ENCODE results near the gene KRTAP12-4.
"Not testable (repeated sequence)": the region's sequence is repeated elsewhere in the genome, so short reads cannot be mapped to it uniquely, and the experiment has no call there.

The KRTAP12-4 gene

GRCh38 chr21:44648557-44649311 lies 5.7 kb downstream of the KRTAP12-4 start:
- DNase-seq (ENCODE audit: insufficient read length, low spot score), result no peak
- no peak for TF ChIP-seq POLR2A (IDR thresholded peaks at IDR 0.05; ENCODE audit: low read depth, low read length)
- TF ChIP-seq PAX5 (IDR thresholded peaks at IDR 0.05; ENCODE audit: insufficient read depth, low read length, severe bottlenecking), result no peak
- no peak for TF ChIP-seq SPI1 (IDR thresholded peaks at IDR 0.05; ENCODE audit: low read depth, low read length)
- TF ChIP-seq POLR2AphosphoS5 (IDR thresholded peaks at IDR 0.05; ENCODE audit: low read depth, low read length), result no peak
- TF ChIP-seq TAF1 (IDR thresholded peaks at IDR 0.05; ENCODE audit: low read depth, low read length), result no peak
- TF ChIP-seq POU2F2 (IDR thresholded peaks at IDR 0.05; ENCODE audit: low read depth, low read length), result no peak
- no peak for FAIRE-seq

- FAIRE-seq (no peak), DNase-seq (ENCODE audit: insufficient read length, low spot score) (no peak)
- TF ChIP-seq SPI1 (IDR thresholded peaks at IDR 0.05; ENCODE audit: low read depth, low read length), result no peak
- no peak for TF ChIP-seq PAX5 (IDR thresholded peaks at IDR 0.05; ENCODE audit: insufficient read depth, low read length, severe bottlenecking)
- no peak for TF ChIP-seq POU2F2 (IDR thresholded peaks at IDR 0.05; ENCODE audit: low read depth, low read length)
- TF ChIP-seq POLR2AphosphoS5 (IDR thresholded peaks at IDR 0.05; ENCODE audit: low read depth, low read length), result no peak
- TF ChIP-seq POLR2A (IDR thresholded peaks at IDR 0.05; ENCODE audit: low read depth, low read length), result no peak
- TF ChIP-seq TAF1 (IDR thresholded peaks at IDR 0.05; ENCODE audit: low read depth, low read length), result no peak
Observed at GRCh38 chr21:44647222-44647552, 7.3 kb downstream of the KRTAP12-4 start.

- DNase-seq (ENCODE audit: insufficient read length, low spot score); FAIRE-seq: not testable (repeated sequence)
Observed at GRCh38 chr21:44646366-44647221, 7.9 kb downstream of the KRTAP12-4 start, which contains the start of gene KRTAP10-11. Gene KRTAP10-11 (plus strand): TSS chr21:44646414. CDS start chr21:44646459, 45 bp downstream.

DNA sequence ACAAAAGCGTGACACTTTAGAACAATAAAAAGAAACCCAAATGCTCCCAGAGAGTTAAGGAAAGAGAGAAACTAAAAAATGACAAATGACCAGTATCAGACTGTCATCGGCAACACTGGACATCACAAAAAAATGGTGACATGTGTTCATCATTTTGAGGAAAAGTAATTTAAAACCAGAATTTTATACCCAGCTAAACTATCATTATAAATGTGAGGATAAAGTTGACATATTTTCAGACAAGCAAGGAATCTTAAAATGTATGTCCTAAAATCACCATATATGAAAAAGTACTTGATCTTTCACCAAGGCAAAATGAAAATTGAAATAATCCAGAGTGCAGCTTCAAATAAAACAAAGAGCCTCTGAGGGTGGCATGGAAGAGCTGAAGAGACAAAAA lies 9.6 kb downstream of the KRTAP12-4 start:
- no peak for FAIRE-seq
- DNase-seq (ENCODE audit: insufficient read length, low spot score), result no peak
- TF ChIP-seq POU2F2 (IDR thresholded peaks at IDR 0.05; ENCODE audit: low read depth, low read length), result no peak
- no peak for TF ChIP-seq SPI1 (IDR thresholded peaks at IDR 0.05; ENCODE audit: low read depth, low read length)
- no peak for TF ChIP-seq POLR2AphosphoS5 (IDR thresholded peaks at IDR 0.05; ENCODE audit: low read depth, low read length)
- TF ChIP-seq TAF1 (IDR thresholded peaks at IDR 0.05; ENCODE audit: low read depth, low read length), result no peak
- TF ChIP-seq PAX5 (IDR thresholded peaks at IDR 0.05; ENCODE audit: insufficient read depth, low read length, severe bottlenecking), result no peak
- no peak for TF ChIP-seq POLR2A (IDR thresholded peaks at IDR 0.05; ENCODE audit: low read depth, low read length)

GRCh38 chr21:44643741-44644310 lies 10.6 kb downstream of the KRTAP12-4 start:
- TF ChIP-seq PAX5 (IDR thresholded peaks at IDR 0.05; ENCODE audit: insufficient read depth, low read length, severe bottlenecking), result no peak
- no peak for TF ChIP-seq POLR2A (IDR thresholded peaks at IDR 0.05; ENCODE audit: low read depth, low read length)
- TF ChIP-seq POLR2AphosphoS5 (IDR thresholded peaks at IDR 0.05; ENCODE audit: low read depth, low read length), result no peak
- TF ChIP-seq SPI1 (IDR thresholded peaks at IDR 0.05; ENCODE audit: low read depth, low read length), result no peak
- TF ChIP-seq TAF1 (IDR thresholded peaks at IDR 0.05; ENCODE audit: low read depth, low read length), result no peak
- no peak for TF ChIP-seq POU2F2 (IDR thresholded peaks at IDR 0.05; ENCODE audit: low read depth, low read length)
- DNase-seq (ENCODE audit: insufficient read length, low spot score) (no peak), FAIRE-seq (no peak)

- no peak for TF ChIP-seq POU2F2 (IDR thresholded peaks at IDR 0.05; ENCODE audit: low read depth, low read length)
- TF ChIP-seq PAX5 (IDR thresholded peaks at IDR 0.05; ENCODE audit: insufficient read depth, low read length, severe bottlenecking), result no peak
- no peak for TF ChIP-seq SPI1 (IDR thresholded peaks at IDR 0.05; ENCODE audit: low read depth, low read length)
- no peak for TF ChIP-seq TAF1 (IDR thresholded peaks at IDR 0.05; ENCODE audit: low read depth, low read length)
- TF ChIP-seq POLR2A (IDR thresholded peaks at IDR 0.05; ENCODE audit: low read depth, low read length), result no peak
- TF ChIP-seq POLR2AphosphoS5 (IDR thresholded peaks at IDR 0.05; ENCODE audit: low read depth, low read length), result no peak
- FAIRE-seq (no peak), DNase-seq (ENCODE audit: insufficient read length, low spot score) (no peak)
Observed at GRCh38 chr21:44640761-44641160, 13.7 kb downstream of the KRTAP12-4 start.

DNA sequence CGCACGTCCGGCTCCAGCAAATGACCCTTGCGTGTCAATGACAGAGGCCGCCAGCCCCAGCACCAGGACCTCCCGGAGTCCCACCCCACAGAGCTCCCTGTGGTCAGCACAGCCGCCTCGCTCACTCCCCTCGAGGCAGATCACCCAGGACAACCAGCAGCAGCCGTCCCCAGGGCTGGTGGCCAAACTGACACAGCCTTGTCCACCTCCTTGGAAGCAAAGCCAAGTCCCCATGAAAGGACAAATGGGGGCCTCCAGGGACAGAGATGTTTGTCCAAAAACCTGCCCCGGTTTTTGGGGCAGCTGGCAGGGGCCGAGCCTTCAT lies 15.2 kb downstream of the KRTAP12-4 start:
- no peak for TF ChIP-seq POLR2A (IDR thresholded peaks at IDR 0.05; ENCODE audit: low read depth, low read length)
- no peak for TF ChIP-seq POLR2AphosphoS5 (IDR thresholded peaks at IDR 0.05; ENCODE audit: low read depth, low read length)
- TF ChIP-seq SPI1 (IDR thresholded peaks at IDR 0.05; ENCODE audit: low read depth, low read length), result no peak
- TF ChIP-seq POU2F2 (IDR thresholded peaks at IDR 0.05; ENCODE audit: low read depth, low read length), result no peak
- TF ChIP-seq PAX5 (IDR thresholded peaks at IDR 0.05; ENCODE audit: insufficient read depth, low read length, severe bottlenecking), result no peak
- no peak for TF ChIP-seq TAF1 (IDR thresholded peaks at IDR 0.05; ENCODE audit: low read depth, low read length)

DNA sequence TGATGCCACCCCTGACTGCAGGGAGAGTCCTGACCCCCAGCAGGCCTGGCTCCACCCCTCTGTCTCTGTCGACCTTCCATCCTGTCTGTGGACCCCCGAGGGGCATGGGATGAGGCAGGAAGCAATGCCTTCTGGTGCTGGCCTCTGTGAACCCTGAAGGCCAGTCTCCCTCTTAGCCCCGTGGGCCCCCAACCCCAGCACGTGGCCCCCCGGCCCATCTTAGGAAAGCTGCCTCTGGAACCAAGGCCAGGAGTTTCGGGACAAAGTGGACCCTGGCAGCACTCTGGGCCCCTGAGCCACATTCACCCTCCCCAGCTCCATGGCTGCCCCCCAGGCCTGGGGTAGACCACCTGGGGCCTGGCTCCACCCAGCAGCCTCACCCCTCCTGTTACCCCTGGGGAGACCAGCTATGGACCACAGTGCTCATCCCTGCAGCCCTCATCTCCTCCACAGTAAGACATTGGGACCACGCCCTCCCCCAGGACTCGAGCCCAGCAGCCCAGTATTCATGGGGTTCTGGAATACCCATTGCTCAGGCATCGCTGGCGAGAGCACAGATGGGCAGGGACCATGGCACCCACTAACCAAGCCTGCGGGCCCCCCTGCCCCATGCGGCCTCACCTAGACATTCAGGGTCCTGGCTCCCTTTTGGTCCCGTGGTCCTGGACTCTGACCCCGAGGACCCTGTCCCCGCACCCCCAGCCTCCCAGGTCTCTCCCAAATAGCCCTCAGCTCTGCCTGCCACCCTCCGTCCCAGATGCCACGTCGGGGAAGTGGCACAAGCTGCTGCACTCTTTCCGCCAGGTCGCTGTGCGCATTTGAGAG lies 15.7 kb downstream of the KRTAP12-4 start:
- FAIRE-seq; DNase-seq (ENCODE audit: insufficient read length, low spot score): not testable (repeated sequence)

More for the DNA sequence above, 15.2 kb downstream of the KRTAP12-4 start:
- DNase-seq (ENCODE audit: insufficient read length, low spot score) (no peak), FAIRE-seq (no peak)

GRCh38 chr21:44637851-44638348 lies 16.6 kb downstream of the KRTAP12-4 start:
- DNase-seq (ENCODE audit: insufficient read length, low spot score), result not testable (repeated sequence)
- FAIRE-seq, result peak; percentile 52

Measured in GM12891 (cell line).